ENCODE results near the gene DCUN1D3.

DCUN1D3 gene

GRCh38 chr16:20918486-20919239 lies 18.5 kb upstream of the DCUN1D3 start:
- DNase-seq = no peak

GRCh38 chr16:20916942-20917341 lies 16.8 kb upstream of the DCUN1D3 start:
- no peak for DNase-seq

DNA sequence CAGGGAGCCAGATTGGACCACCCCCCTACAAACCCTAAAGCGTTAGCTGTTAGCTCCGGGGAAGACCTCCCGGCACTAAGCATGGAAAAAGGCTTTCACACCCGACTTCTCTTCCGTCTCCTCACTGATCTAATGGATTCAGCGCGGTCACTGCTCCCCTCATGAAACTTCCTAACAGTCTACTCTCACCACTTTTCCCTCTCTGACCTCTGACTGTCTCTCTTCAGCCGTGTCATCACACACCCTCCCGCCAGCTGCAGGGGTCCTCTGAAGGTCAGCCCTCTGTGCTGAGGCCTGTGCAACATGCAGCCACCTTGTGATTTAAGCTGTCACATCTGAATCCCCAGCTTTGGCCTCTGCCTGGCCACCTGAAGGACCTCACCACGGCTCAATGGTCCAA lies 16.1 kb upstream of the DCUN1D3 start:
- DNase-seq = no peak

GRCh38 chr16:20911361-20911760 lies 11.2 kb upstream of the DCUN1D3 start:
- DNase-seq = peak; percentile 84

DNA sequence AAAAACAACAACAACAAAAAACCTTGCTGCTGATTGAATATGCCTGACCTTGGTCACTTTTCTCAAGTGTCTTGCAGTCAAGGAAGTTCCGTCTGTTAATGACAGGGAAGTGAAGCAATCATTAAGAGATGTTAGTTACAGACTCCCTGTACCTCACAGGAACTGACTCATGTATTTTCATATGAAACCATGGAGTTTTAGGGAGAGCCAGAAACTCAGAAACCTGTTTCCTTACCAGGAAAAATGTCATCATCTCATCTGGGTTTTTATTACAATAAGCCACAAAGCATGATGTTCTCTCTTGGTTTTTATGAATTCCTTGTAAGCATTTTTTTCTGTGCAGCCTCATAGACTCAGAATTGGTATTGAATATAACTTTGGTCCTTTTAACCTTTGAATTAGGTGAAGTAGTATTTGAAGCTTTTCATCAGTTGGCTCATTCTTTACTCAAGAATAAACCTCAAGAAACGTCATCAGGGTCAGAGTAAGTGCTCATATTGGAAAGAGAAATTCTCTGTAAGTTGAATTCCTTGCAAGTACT lies 10.7 kb upstream of the DCUN1D3 start:
- DNase-seq = peak; percentile 94

DNA sequence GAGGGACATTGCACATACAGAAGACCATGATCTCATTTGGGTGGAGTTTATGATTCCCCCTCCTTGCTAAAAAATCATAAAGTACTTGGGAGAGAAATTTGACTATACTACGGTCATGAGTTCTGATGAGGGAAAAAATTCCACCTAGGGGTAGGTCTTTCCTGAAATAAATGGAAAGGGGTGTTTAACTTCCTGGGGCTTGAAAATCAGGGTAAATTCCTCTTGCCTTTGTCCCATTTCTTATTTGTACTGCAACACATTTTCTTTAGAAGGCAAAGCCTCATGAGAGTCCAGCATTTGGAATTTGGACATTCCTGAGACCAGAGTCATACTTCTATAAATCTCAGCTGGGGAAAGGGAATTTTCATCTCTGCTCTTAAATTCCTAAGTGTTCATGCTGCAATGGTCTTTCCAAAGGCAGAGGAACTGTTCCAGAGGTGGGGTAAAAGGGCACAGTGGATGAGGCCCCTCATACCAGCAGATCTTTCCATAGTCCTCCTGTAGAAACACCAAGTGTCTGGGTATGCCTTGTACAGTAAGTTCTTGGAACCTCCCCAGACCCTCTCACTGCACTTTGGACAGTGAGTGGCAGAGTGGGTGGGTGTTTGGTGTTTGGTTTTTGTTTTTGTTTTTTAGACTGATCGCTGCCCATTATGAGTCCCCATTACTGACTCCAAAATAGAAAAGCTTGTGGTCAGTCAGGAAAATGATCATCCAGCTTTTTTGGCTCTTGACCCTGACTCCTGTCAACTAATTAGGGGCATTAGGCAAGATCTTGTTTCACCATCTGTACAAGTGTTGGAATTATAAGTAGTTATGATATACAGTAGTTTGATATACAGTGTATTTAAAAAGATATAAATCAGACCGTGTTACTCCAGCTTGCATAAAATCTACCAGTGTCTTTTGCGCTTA lies 6.4 kb upstream of the DCUN1D3 start:
- DNase-seq = peak; percentile 91

DNA sequence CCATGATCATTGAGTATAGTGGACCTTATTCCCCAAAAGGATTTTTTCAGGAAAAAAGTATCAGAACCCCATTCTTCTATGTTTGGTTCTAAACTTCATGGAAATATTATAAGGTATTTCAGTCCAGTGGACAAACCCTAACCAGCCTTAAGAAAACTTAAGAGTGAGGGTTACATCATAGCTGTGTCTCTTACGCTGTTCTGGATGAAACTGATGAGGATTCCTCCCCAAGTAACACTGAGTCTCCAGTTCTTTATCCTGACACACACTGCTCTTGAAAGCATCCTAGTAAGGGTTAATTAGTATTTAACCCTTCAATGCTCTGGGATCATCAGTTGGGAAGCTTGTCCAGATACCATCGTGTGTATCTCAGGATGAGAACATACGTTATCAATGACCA lies 5.4 kb upstream of the DCUN1D3 start:
- DNase-seq = no peak

DNA sequence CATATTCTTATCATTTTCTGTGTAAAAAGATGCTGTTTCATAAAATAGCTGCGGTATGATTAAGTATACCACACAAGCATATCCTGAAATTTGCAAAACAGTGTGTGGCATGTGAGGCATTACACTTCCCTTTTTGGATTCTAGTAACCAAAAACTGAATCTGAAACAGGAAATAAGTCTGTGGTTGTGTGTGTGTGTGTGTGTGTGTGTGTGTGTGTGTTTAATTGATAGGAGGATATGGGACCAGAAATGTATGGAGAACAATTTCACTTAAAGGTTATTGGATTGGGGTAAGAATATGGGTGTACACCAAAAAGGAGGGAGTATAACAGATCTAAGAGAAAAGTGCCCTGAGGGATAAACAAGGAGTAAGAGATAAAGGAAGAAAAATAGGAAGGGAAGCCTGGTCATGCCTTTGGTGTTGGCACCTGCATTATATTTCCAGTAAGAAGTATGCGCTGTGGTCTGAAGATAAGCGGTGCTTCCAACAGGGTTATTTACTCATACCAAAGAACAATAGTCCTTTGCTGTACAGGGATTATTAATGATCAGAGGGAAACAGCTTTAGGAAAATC lies 4.4 kb upstream of the DCUN1D3 start:
- DNase-seq = peak; percentile 80

DNA sequence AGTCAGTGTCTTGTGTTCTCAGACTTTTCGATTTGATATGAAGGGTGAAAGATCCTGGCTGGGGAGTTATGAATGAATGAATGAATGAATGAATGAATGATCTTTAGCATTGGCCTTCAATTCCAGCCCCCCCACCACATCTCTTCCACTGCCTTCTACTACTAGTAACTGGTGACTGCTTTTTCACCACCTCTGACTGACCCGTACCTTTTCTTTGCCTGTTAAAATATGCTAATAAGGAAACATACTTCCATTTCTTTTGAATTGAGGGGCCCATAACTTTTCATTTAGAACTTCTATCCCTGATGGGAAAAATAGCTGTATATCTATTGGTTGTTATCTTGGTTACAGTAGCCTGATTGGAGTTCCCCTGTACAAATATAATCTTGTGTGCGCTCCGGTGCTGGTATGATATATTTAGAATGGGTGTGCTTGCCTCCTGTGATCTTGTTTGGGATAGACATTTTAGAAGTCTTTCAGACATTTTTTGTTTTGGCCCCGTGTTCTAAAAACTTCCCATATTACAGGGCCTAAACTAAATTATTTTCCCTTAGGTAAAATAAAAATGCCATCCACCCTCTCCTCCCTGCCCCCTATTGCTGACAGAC lies 3.8 kb upstream of the DCUN1D3 start:
- no peak for DNase-seq

GRCh38 chr16:20903116-20903898 lies 3.1 kb upstream of the DCUN1D3 start:
- DNase-seq = no peak

- DNase-seq = no peak
Observed at GRCh38 chr16:20902426-20902825, 2.3 kb upstream of the DCUN1D3 start.

DNA sequence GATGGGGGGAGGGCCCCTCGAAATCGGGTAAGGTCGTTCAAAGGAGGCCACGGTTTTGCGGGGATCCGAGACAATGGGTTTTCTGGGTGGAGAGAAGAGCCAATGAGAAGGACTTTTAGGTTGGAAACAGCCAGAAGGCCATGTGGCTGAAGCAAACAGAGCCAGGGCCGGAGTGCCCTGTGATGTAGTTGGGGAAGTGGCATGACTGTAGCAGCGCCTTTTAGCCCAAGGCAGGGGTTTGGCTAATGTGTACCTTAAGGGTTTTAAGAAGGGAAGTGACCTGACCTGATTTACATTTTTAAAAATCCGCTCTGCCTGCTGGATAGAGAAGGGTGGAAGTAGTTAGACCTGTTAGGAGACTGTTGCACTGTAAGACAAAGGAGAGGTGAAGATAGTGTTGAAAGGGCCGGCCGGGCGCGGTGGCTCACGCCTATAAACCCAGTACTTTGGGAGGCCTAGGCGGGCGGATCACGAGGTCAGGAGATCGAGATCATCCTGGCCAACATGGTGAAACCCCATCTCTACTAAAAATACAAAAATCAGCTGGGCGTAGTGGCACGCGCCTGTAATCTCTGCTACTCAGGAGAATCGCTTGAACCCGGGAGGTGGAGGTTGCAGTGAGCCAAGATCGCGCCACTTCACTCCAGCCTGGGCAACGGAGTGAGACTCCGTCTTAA lies 1.4 kb upstream of the DCUN1D3 start:
- DNase-seq = peak; percentile 54

DNA sequence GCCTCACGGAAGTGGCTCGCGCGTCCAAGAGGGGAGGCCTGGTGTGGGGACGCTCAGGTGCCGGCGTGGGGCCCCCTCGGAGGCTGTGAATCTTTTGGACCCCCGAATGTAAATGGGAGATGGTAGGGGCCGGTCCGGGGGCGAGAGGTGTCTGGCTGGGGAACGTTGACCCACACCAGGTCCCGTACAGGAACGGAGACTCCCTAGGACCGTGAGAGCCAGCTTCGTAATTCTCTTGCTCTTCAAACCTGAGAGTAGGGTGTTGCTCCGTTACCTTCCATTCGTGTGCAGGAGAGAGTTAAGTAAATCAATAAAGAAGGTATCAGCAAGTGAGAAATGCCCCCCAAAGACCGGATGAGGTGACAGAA lies 894 bp upstream of the DCUN1D3 start:
- no peak for DNase-seq

DNA sequence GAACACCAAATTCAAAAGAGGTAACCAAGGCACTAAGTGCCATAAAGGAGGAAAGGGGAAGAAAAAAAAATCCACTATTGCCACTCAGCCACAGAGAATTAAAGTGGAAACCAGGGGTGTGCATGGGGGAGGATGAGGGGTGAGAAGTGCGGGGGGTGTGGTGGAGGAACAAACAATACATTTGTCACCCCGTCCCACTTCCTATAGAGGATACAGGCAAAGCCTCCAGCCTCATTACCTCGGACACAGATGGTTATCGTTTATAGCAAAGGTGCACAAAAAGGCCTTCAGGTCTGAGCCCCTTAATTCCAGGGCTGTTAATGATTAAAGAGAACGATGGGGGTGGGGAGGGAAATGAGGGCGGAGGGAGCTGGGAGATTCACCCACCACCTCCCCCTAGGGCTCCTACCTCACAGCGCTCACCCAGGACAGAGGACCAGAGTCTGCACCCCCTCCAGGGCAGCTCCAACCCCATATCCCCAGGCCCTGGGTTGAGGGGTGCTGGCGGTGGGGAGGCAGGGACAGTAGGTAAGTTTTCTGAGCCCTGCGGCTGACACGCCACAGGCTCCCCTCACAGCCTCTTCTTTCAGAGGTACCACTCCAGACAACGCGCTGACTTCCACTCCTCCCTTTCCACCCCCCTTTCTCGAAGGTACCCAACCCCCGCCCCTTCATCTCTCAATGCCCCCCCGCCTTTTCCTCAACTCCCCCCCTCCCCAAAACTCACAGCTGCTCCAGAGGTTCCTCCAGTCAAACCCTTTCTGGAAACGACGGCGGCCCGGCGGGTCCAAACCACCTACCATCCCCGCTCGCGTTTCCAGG lies 470 bp downstream of the DCUN1D3 start:
- no peak for DNase-seq

DNA sequence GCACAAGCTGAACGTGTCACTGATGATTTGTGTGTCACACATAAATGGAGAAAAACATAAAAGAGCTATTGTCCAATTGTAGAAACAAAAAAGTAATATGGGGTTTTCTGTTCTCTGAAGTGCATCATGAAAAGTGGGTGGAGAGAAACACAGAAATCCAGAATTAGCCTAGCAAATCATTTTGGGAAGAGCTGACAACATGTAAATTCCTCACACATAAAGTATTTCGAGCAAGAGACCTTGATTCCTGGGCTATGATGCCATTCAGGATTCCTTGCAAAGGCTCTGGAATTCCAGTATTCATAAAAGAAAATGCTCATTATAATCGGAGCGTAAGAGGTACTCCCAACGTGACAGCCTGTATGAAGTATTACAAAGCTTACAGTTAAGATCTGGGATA lies 1.1 kb downstream of the DCUN1D3 start:
- peak; percentile 78 for DNase-seq

DNA sequence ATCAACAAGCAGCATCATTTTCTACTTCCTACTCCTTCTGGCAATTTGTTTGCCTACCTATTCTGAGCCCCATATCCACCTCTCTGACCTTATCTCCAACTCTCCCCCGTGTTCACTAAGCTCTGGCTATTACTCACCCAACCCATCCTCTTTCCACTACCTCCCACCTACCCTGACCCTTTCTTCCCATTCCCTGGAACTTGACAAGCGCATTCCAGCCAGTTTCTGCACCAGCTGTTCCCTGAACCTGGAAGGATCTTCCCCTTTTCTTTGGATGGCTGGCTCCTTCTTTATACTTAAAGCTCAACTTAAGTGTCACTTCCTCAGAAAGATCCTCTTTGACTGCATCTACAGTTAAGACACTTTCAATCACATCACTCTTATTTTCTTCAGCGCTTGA lies 2.2 kb downstream of the DCUN1D3 start:
- no peak for DNase-seq

GRCh38 chr16:20897253-20897897 lies 2.8 kb downstream of the DCUN1D3 start:
- DNase-seq = peak; percentile 77

- no peak for DNase-seq
Observed at GRCh38 chr16:20894388-20894787, 5.8 kb downstream of the DCUN1D3 start.

- DNase-seq = no peak
Observed at GRCh38 chr16:20889625-20890275, 10.4 kb downstream of the DCUN1D3 start.

DNA sequence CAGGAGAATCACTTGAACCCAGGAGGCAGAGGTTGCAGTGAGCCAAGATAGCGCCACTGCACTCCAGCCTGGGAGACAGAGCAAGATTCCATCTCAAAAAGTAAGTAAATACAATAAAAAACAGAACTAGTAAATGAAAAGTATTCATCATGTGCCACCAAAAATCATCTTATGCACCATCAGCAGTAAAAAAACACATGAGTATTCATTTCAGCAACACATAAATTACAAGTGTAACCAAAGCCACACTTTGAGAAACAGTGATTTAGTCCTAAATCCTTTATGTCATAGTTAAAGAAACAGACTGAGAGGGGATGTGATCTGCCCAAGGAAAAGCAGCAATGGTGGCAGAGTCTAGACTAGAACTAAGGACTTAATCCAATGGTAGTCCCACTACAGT lies 13.0 kb downstream of the DCUN1D3 start:
- DNase-seq = no peak

Data from HCEC 1CT (cell line).